Measurements from ENCODE around the gene NPAS2. TPM values are rescaled to one million over a fixed set of nuclear protein-coding genes. Genes with fewer than 3 reads are reported as not detected.

Gene NPAS2
- total RNA-seq, 4 donors from 2014 or later: 7.7 to 83.2 (median 15.1) TPM

GRCh38 chr2:100823665-100824438, 3.9 kb downstream of the NPAS2 start:
- H3K36me3 ChIP-seq: no peaks in the 10 kb centered on the region
- no peak overlapping the region for H3K27ac ChIP-seq
- TF ChIP-seq, protein P1, sequence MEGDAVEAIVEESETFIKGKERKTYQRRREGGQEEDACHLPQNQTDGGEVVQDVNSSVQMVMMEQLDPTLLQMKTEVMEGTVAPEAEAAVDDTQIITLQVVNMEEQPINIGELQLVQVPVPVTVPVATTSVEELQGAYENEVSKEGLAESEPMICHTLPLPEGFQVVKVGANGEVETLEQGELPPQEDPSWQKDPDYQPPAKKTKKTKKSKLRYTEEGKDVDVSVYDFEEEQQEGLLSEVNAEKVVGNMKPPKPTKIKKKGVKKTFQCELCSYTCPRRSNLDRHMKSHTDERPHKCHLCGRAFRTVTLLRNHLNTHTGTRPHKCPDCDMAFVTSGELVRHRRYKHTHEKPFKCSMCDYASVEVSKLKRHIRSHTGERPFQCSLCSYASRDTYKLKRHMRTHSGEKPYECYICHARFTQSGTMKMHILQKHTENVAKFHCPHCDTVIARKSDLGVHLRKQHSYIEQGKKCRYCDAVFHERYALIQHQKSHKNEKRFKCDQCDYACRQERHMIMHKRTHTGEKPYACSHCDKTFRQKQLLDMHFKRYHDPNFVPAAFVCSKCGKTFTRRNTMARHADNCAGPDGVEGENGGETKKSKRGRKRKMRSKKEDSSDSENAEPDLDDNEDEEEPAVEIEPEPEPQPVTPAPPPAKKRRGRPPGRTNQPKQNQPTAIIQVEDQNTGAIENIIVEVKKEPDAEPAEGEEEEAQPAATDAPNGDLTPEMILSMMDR (IDR thresholded peaks at IDR 0.05): no peak
- TF ChIP-seq POLR2A (IDR thresholded peaks at IDR 0.05) (no peak), EP300 (IDR thresholded peaks at IDR 0.05) (no peak)
- H3K4me3 ChIP-seq: no peak overlapping the region
- WGBS, 2 donors: 74 to 80% methylated on average over 6 of the region's 6 CpGs
- H3K27me3 ChIP-seq: peaks cover 0 to 20% of the 10 kb centered on the region in 2 donors
- H3K9me3 ChIP-seq: peaks cover 0 to 15% (median 0%) of the 10 kb centered on the region in 4 donors
- DNase-seq (ENCODE audit: low spot score in 2 of 2): no peak
- H3K4me1 ChIP-seq: peaks cover 0 to 19% (median 5%) of the 10 kb centered on the region in 4 donors

DNA sequence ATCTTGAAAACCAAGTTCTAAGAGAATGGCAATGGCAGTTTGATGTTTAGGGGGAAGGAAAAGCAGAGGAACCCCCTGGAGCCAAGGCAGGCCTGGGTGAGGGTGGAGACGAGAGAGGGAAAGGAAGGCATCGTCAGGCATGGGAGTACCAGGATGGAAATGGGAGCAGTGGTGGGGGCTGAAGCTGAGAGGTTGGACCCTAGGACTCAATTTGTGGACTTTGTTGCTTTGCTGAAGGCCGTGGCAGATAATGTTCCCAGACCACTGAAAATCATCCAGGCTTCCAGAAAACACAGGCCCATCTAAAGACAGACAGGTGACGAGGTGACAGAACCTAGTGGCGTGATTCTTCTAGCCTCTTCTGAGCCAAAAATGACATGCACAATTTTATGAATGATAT, 4.9 kb downstream of the NPAS2 start:
- H3K27ac ChIP-seq: no peak overlapping the region
- DNase-seq (ENCODE audit: low spot score in 2 of 2): no peak
- peaks cover 0 to 16% (median 0%) of the 10 kb centered on the region in 4 donors for H3K9me3 ChIP-seq
- H3K4me1 ChIP-seq: peaks cover 0 to 11% (median 2%) of the 10 kb centered on the region in 4 donors
- WGBS, 2 donors: 89% methylated on average over 5 of the region's 5 CpGs
- peaks cover 0 to 15% of the 10 kb centered on the region in 2 donors for H3K27me3 ChIP-seq
- TF ChIP-seq, protein P1 (IDR thresholded peaks at IDR 0.05): no peak
- TF ChIP-seq POLR2A (IDR thresholded peaks at IDR 0.05): no peak
- TF ChIP-seq EP300 (IDR thresholded peaks at IDR 0.05): no peak
- no peak overlapping the region for H3K4me3 ChIP-seq
- no peaks in the 10 kb centered on the region for H3K36me3 ChIP-seq

DNA sequence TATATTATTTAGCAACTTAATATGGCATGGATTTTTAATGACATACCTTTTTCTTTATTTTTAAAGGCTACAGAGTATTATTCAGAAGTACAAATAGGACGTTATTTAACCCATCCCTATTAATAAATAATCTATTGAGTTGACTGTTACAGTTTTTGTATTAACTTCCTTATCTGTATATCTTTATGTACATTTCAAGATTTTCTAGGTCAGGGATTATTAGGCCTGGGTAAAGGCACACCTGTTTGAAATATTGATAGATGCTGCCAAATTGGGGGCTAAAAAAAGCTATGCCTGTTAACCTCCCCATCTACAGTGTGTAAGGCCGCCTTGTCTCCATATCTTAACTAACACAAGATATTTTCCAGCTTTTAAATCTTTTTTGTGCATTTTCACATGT, 6.6 kb downstream of the NPAS2 start:
- H3K4me1 ChIP-seq: no peaks in the 10 kb centered on the region
- WGBS, 2 donors: 87 to 93% methylated on average over 2 of the region's 2 CpGs
- no peak overlapping the region for H3K4me3 ChIP-seq
- peaks cover 0 to 3% of the 10 kb centered on the region in 2 donors for H3K27me3 ChIP-seq
- H3K36me3 ChIP-seq: no peaks in the 10 kb centered on the region
- no peak for DNase-seq (ENCODE audit: low spot score in 2 of 2)
- H3K9me3 ChIP-seq: peaks cover 0 to 16% (median 0%) of the 10 kb centered on the region in 4 donors
- H3K27ac ChIP-seq: no peak overlapping the region
- TF ChIP-seq, protein P1 (IDR thresholded peaks at IDR 0.05): no peak
- no peak for TF ChIP-seq POLR2A (IDR thresholded peaks at IDR 0.05)
- no peak for TF ChIP-seq EP300 (IDR thresholded peaks at IDR 0.05)

GRCh38 chr2:100831158-100831750, 11.3 kb downstream of the NPAS2 start:
- peaks cover 0 to 6% (median 0%) of the 10 kb centered on the region in 4 donors for H3K4me1 ChIP-seq
- DNase-seq (ENCODE audit: low spot score in 2 of 2): no peak
- peaks cover 0 to 16% (median 0%) of the 10 kb centered on the region in 4 donors for H3K9me3 ChIP-seq
- no peak for TF ChIP-seq EP300 (IDR thresholded peaks at IDR 0.05)
- TF ChIP-seq, protein P1 (IDR thresholded peaks at IDR 0.05): no peak
- no peak for TF ChIP-seq POLR2A (IDR thresholded peaks at IDR 0.05)
- H3K27ac ChIP-seq: no peak overlapping the region
- H3K27me3 ChIP-seq: no peaks in the 10 kb centered on the region
- H3K36me3 ChIP-seq: no peaks in the 10 kb centered on the region
- no peak overlapping the region for H3K4me3 ChIP-seq
- 70 to 73% methylated on average over 9 of the region's 9 CpGs for WGBS, 2 donors

GRCh38 chr2:100831831-100832230, 11.9 kb downstream of the NPAS2 start:
- DNase-seq (ENCODE audit: low spot score in 2 of 2): no peak
- H3K9me3 ChIP-seq: peaks cover 0 to 16% (median 0%) of the 10 kb centered on the region in 4 donors
- TF ChIP-seq, protein P1 (IDR thresholded peaks at IDR 0.05): no peak
- TF ChIP-seq POLR2A (IDR thresholded peaks at IDR 0.05): no peak
- TF ChIP-seq EP300 (IDR thresholded peaks at IDR 0.05): no peak
- H3K27me3 ChIP-seq: no peaks in the 10 kb centered on the region
- H3K4me3 ChIP-seq: no peak overlapping the region
- H3K27ac ChIP-seq: no peak overlapping the region
- H3K36me3 ChIP-seq: no peaks in the 10 kb centered on the region
- peaks cover 0 to 6% (median 0%) of the 10 kb centered on the region in 4 donors for H3K4me1 ChIP-seq
- WGBS, 2 donors: 88 to 90% methylated on average over 4 of the region's 4 CpGs

Data from tibial nerve (tissue), 4 donors.